Fibroblast of lung (primary cell): ENCODE data around the gene XXYLT1. TPM values are rescaled to one million over a fixed set of nuclear protein-coding genes. Genes with fewer than 3 reads are reported as not detected.
"Not testable (repeated sequence)": the region's sequence is repeated elsewhere in the genome, so short reads cannot be mapped to it uniquely, and the experiment has no call there.

Experiments used
- DNase-seq, 2 donors: peaks; one replicate each; pipeline versions ENCODE4 v3.0.0 to v3.0.0-alpha.2; 2010; ENCODE audit warnings: low read depth in 2 of 2
- H2AFZ ChIP-seq: 2 replicates; pipeline ENCODE4 v1.5.1; 2012; ENCODE audit warnings: low read length, control low read depth, inconsistent platforms
- H3K27ac ChIP-seq: 2 replicates; pipeline ENCODE4 v1.5.1; 2011; ENCODE audit warnings: low read length, control low read depth; ENCODE audit not compliant: insufficient read depth
- H3K27me3 ChIP-seq: 2 replicates; pipeline ENCODE4 v1.5.1; 2011; ENCODE audit warnings: mild to moderate bottlenecking, low read length; ENCODE audit not compliant: control insufficient read depth, insufficient read depth
- H3K36me3 ChIP-seq: 2 replicates; pipeline ENCODE4 v1.5.1; 2011; ENCODE audit warnings: low read length; ENCODE audit not compliant: control insufficient read depth, insufficient read depth
- H3K4me1 ChIP-seq: 2 replicates; pipeline ENCODE4 v1.5.1; 2011; ENCODE audit warnings: low read length; ENCODE audit not compliant: control insufficient read depth, insufficient read depth; ENCODE audit errors: extremely low read depth
- H3K4me2 ChIP-seq: 2 replicates; pipeline ENCODE4 v1.5.1; 2011; ENCODE audit warnings: low read length, control low read depth; ENCODE audit not compliant: insufficient read depth; ENCODE audit errors: extremely low read depth
- H3K4me3 ChIP-seq, 4 experiments: fragments of 200-600 bp in 1 of 4; sonication (generic) in 1 of 4; replicated peaks in 1 of 4; 2 replicates each; pipeline ENCODE4 v1.5.1; 2011 to 2016; ENCODE audit warnings: low read length in 4 of 4, low read depth in 3 of 4, mild to moderate bottlenecking in 3 of 4, control low read depth in 2 of 4, inconsistent platforms in 1 of 4, mixed read lengths in 1 of 4; ENCODE audit not compliant: insufficient read depth in 1 of 4; ENCODE audit errors: control extremely low read depth in 1 of 4
- H3K79me2 ChIP-seq: 2 replicates; pipeline ENCODE4 v1.5.1; 2012; ENCODE audit warnings: mild to moderate bottlenecking, low read length, inconsistent platforms; ENCODE audit not compliant: control insufficient read depth, insufficient read depth
- H3K9ac ChIP-seq: 2 replicates; pipeline ENCODE4 v1.5.1; 2011; ENCODE audit warnings: mild to moderate bottlenecking, low read length, control low read depth; ENCODE audit not compliant: insufficient read depth
- H3K9me3 ChIP-seq: 2 replicates; pipeline ENCODE4 v1.5.1; 2012; ENCODE audit warnings: low read depth, low read length; ENCODE audit not compliant: control insufficient read depth, insufficient read depth
- H4K20me1 ChIP-seq: 2 replicates; pipeline ENCODE4 v1.5.1; 2011; ENCODE audit warnings: low read length; ENCODE audit not compliant: control insufficient read depth, insufficient read depth; ENCODE audit errors: extremely low read depth
- CTCF ChIP-seq, 2 donors: IDR thresholded peaks in 1 of 2; conservative IDR thresholded peaks in 1 of 2; 1 replicate in 1 of 2; 2 replicates in 1 of 2; pipeline ENCODE4 v1.5.1; 2011 to 2012; ENCODE audit warnings: low read length in 2 of 2, control low read depth in 1 of 2, inconsistent platforms in 1 of 2, low read depth in 1 of 2, mild to moderate bottlenecking in 1 of 2
- EZH2 ChIP-seq: IDR thresholded peaks from 2 replicates; pipeline ENCODE4 v1.5.1; 2012; ENCODE audit warnings: low read length, control low read depth, mild to moderate bottlenecking; ENCODE audit errors: missing control alignments
- polyA plus RNA-seq, 2 donors: library from polyadenylated mRNA; depleted of rRNA in 1 of 2; stranded (reverse) in 1 of 2; unstranded in 1 of 2; fragments of >200 nt; gene quantifications; 2 replicates each; pipeline ENCODE4 v1.2.1, GENCODE V29; 2011 to 2012; ENCODE audit warnings: missing spikeins in 1 of 2
- total RNA-seq: library from RNA; depleted of rRNA; stranded (reverse); fragments of >200 nt; gene quantifications from 2 replicates; pipeline ENCODE4 v1.2.1, GENCODE V29; 2014

The XXYLT1 gene
- total and polyA plus RNA-seq, 2 donors (not counting 1 experiment from before 2014, with no cell fraction given) = 12.4 to 18.5 TPM

DNA sequence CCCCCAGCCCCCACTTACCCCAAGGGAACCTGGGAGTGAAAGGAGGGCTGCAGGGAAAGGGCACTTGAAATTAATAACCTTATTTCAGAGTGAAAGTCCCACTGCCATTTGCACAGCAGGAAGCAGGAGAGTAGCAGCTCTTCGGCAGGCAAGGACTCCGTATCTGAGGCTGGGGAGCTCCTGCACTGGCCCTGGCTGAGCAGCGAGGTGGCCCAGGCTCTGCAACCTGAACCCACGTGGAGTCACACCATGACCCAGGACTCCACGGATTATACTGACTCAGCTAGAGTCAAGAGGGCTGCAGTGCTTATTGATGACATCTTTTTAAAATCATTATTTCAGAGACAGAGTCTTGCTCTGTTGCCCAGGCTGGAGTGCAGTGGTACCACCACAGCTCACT is 214.5 kb downstream of the XXYLT1 start:
- Histone ChIP-seq H3K9ac (no peak overlapping the region), H2AFZ (no peak overlapping the region), H3K36me3 (no peaks in the 10 kb centered on the region), H3K79me2 (no peaks in the 10 kb centered on the region), H3K27me3 (no peaks in the 10 kb centered on the region), H3K4me3 (no peak overlapping the region), H3K27ac (no peak overlapping the region), H3K4me1 (no peaks in the 10 kb centered on the region), H4K20me1 (no peaks in the 10 kb centered on the region), H3K9me3 (no peaks in the 10 kb centered on the region), H3K4me2 (no peak overlapping the region)
- no peak for DNase-seq
- TF ChIP-seq EZH2 (no peak), CTCF (conservative IDR thresholded peaks at IDR 0.05 in 1 of 2, IDR thresholded peaks at IDR 0.05 in 1 of 2; ENCODE audit: low read depth in 1 of 2, low read length in 2 of 2) (no peak)

GRCh38 chr3:195054311-195054710 is 216.6 kb downstream of the XXYLT1 start:
- H3K4me3 ChIP-seq = no peak overlapping the region
- H3K79me2 ChIP-seq = no peaks in the 10 kb centered on the region
- H3K4me1 ChIP-seq = no peaks in the 10 kb centered on the region
- H3K36me3 ChIP-seq = no peaks in the 10 kb centered on the region
- H3K9ac ChIP-seq = no peak overlapping the region
- H2AFZ ChIP-seq = no peak overlapping the region
- no peaks in the 10 kb centered on the region for H3K9me3 ChIP-seq
- no peaks in the 10 kb centered on the region for H4K20me1 ChIP-seq
- H3K27ac ChIP-seq = no peak overlapping the region
- no peak for DNase-seq
- no peak for TF ChIP-seq CTCF (conservative IDR thresholded peaks at IDR 0.05 in 1 of 2, IDR thresholded peaks at IDR 0.05 in 1 of 2; ENCODE audit: low read depth in 1 of 2, low read length in 2 of 2)
- TF ChIP-seq EZH2 = no peak
- H3K27me3 ChIP-seq = no peaks in the 10 kb centered on the region
- no peak overlapping the region for H3K4me2 ChIP-seq

DNA sequence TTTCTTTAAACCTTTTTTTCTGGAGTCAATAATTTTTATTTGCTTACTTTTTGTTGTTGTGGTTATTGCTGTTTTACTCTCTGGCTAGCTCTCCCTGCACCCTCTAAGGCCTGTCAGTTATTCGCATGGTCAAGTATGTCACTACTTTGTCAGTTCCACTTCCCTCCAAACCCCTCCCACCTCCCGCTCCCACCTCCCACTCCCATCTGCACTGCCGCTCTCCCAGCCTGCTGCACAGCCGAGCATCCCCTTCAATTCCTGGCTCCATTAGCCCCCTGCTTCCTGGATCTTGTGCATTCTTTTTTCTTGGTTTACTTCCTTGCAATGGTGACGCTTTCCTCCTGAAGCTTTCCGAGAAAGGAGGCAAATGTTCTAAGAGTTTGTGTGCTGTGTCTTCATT is 218.0 kb downstream of the XXYLT1 start:
- no peaks in the 10 kb centered on the region for H3K79me2 ChIP-seq
- H3K9me3 ChIP-seq = no peaks in the 10 kb centered on the region
- H3K4me1 ChIP-seq = no peaks in the 10 kb centered on the region
- no peak overlapping the region for H3K4me2 ChIP-seq
- no peak overlapping the region for H2AFZ ChIP-seq
- no peak overlapping the region for H3K27ac ChIP-seq
- no peak overlapping the region for H3K4me3 ChIP-seq
- H3K36me3 ChIP-seq = no peaks in the 10 kb centered on the region
- no peaks in the 10 kb centered on the region for H4K20me1 ChIP-seq
- H3K9ac ChIP-seq = no peak overlapping the region
- no peaks in the 10 kb centered on the region for H3K27me3 ChIP-seq
- DNase-seq = no peak
- TF ChIP-seq CTCF (conservative IDR thresholded peaks at IDR 0.05 in 1 of 2, IDR thresholded peaks at IDR 0.05 in 1 of 2; ENCODE audit: low read depth in 1 of 2, low read length in 2 of 2) (no peak), EZH2 (no peak)

DNA sequence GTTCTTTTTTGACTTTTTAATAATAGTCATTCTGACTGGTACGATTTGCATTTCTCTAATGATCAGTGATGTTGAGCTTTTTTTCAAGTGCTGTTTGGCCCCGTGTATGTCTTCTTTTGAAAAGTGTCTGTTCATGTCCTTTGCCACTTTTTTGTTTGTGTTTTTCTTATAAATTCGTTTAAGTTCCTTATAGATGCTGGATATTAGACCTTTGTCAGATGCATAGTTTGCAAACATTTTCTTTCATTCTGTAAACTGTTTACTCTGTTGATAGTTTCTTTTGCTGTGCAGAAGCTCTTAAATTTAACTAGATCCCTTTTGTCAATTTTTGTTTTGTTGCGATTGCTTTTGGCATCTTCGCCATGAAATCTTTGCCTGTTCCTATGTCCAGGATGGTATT is 220.7 kb downstream of the XXYLT1 start:
- H3K27ac ChIP-seq, H2AFZ ChIP-seq, H3K79me2 ChIP-seq, H3K4me1 ChIP-seq, H3K9ac ChIP-seq, H3K9me3 ChIP-seq, H3K36me3 ChIP-seq, DNase-seq, H4K20me1 ChIP-seq, H3K27me3 ChIP-seq, H3K4me2 ChIP-seq, H3K4me3 ChIP-seq: not testable (repeated sequence)
